CD4-positive, alpha-beta T cell treated with Interleukin-17A for 1 hour (primary cell): ENCODE results near the gene PABPN1L.

Experiments
- DNase-seq: peaks from one replicate; pipeline ENCODE4 v3.0.0-alpha.2; 2020

The PABPN1L gene

DNA sequence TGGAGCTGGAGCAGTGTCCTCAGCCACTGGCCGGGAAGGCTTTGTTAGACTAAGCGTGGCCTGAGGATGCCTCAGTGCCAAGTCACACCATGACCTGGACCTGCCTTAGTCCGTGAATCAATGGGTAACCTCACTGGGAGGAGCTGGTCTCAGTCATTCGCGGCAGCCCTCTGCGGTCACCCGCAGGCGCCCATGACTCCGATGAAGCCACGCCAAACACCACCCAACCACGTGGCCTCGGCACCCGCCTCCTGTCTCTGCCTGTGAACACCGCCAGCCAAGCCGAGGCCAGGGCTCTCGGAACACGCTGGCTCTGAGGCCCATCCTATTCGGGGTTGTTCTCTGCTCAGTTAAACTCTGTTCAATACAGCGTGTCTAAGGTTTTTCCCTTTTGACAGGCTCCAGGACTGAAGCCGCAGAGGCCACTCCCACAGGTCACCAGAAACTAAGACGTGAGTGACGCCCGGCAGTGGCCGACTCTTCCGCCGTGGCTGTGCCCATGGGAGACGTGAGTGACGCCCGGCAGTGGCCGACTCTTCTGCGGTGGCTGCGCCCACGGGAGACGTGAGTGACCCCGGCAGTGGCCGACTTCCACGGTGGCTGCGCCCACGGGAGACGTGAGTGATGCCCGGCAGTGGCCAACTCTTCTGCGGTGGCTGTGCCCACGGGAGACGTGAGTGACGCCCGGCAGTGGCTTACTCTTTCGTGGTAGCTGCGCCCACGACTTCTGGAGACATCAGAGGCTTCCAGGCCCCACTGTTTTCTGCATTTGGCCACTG is 16.8 kb upstream of the PABPN1L start:
- no peak for DNase-seq

DNA sequence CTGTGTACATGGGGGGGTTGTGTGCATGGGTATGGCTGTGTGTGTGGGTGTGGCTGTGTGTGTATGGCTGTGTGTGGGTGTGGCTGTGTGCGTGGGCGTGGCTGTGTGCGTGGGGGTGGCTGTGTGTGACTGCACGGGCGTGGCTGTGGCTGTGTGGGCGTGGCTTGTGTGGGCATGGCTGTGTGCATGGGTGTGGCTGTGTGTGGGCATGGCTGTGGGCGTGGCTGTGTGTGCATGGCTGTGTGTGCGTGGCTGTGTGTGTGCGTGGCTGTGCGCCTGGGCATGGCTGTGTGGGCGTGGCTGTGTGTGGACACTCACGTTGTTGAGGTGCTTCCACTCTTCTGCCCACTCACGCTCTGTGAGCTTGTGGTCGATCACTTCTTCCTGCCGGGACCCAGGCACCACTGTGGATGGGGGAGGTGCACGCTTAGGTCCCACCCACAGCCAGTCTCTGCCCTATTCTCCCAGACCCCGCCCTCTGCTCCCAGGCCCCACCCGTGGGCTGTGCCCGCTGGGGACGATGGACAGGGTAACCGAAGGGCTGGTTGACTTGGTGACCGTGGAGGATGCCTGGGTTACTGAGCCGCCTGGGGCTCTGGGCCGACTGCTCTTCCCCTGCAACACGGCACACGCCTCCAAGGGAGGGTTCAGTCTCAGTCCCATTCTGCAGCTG is 16.0 kb upstream of the PABPN1L start:
- peak; percentile 22 for DNase-seq

DNA sequence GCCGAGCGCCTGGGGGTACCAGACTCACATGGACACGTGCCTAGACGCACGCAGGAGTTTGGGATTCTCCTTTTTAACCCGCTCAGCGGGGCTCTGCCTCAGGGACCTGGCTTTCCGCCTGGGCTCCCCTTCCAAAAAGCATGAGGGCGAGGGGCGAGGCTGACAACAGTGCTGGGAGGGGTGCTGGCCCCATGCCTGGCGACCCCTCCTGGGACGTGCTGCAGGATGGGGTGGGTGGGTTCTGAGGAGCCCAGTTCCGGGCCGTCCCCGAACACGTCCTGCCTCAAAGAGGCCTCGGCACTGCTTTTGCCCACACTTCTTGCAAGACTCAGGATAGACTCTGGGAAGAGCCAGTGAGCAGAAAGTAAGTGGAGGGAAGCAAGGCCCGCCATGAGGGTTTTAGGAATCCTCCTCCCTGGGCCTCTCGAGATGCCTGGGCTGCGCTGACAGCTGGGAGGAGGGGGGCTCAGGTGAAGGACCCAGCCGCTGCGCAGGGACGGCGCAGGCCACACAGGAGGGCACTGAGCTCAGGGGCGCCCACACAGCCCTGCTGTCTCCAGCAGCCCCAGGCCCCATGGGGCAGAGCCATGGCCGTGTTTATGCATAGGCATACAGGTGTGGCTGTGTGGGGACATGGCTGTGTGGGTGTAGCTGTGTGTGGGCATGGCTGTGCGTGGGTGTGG is 15.4 kb upstream of the PABPN1L start:
- DNase-seq, result no peak

DNA sequence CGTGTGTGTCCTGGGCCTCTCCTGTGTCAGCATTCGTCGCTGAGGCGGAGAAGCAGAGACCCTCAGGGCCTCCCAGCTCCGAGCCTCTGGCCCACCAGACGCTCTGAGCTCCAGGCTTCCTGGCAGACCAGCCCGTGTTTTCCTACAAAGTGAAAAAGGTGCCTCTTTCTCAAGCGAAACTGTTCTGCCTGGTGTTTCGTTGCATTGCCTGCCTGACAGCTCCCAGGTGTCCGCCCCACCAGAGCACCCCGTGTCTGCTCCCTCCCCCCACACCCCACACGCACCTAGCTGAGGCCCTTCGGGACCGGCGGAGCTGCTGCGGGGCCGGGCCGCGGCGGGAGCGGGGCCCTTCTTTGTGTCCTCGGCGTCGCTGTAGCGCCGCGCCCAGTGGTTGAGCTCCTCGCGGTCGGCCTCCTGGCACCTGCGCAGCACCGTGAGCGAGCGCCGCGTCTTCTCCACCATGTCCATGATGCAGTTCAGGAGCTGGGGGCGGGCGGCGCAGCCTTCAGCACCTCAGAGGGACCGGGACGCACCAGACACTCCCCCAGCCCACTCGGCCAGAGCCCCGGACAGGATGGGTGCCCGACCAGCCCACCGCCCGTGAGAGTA is 14.7 kb upstream of the PABPN1L start:
- no peak for DNase-seq

DNA sequence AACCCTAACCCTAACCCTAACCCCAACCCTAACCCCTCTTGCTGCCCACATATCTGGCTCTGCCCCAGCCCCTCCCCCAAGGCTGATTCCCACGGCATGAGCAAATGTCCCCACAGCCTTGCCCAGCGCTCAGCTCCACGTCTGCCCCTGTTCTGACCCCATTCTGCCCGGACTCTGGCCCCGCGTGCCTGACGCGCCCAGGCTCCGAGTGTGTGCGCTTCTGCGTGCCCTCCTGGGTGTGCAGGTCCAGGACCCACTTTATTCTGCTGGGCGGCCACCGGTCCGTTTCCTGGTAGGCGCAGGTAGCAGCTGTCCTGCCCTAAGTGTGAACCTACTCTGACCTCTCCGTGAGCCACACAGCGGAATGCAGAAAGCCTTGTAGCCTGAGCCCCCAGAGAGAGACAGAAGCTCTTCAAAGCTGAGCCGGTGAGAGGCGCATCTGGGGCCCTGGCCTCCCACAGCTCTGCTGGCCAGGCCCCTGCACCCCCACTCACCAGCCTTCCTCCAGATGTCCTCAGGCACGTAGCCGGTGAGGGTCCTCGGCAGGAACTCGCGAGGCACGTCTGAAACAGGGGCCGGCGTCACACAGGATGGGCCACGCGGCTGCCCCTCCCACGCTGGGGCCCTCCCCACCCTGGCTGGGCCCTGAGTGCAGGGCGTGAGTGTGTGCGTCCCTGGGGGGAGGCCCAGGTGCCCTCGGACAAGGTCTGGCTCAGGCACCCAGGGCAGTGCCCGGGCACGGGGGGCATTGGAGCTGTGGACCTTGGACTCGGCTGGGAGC is 14.0 kb upstream of the PABPN1L start:
- no peak for DNase-seq

DNA sequence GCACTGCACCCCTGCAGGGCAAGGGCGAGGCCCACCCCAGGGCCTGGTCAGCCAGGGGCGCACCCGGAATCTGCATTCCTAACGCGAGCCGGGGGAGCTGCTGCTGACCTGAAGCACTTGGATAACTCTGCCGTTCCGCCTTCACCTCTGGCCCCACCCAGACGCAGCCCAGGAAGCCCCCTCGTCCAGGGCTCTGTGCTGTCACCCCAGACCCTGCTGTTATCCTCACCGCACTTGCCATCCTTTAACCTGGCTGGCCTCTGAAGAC is 13.3 kb upstream of the PABPN1L start:
- no peak for DNase-seq

DNA sequence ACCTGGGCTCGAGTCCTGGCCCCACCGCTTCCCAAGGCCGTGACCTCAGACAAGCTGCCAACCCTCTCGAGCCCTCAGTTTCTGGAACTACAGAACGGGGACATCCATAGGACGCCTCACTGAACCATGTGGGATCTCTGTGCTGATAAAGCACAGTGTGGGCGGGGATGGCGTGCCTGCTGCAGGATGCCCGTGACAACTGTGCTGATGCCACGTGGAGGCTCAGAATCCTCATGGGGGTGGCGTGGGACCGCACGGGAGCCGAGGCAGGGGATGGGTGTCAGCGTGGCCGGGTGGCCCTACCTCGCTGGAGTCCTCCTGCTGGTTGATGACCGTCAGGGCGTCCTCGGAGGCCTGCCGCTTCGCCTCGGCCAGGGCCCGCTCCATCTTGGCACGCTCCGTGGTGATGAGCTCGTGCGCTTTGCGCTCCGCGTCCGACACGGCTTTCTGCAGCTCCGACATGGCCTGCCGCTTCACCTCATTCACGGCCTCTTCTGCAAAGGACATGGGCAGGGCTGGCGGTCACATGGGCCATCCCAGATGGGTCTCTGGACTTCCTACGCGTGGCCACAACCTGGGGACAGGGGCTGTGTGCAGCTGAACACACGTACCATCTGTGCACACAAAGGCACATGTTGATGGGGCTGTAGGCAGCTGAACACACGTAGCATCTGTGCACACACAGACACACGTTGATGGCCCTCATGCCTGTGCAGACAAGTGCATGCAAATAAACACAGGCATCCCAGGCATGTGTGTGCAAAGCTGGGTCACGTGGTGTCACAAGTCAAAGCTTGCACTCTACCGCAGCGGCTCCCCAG is 12.7 kb upstream of the PABPN1L start:
- DNase-seq, result no peak

DNA sequence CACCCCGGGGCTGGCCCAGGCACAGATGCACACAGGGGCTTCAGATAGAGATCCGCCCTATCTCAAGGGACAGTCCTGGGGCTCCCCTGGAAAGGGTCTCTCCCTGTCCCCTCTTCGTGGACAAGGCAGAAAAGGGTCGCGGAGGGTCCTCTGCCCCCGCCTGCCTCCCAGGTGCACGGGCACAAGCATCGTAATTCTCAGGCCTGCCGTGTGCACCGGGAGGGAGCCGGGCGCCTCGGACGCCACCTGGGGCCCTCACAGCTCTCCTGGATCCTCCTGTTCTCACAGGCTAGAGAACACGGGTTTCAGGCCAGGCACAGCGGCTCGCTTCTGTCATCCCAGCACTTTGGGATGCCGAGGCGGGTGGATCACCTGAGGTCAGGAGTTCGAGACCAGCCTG is 11.9 kb upstream of the PABPN1L start:
- no peak for DNase-seq

DNA sequence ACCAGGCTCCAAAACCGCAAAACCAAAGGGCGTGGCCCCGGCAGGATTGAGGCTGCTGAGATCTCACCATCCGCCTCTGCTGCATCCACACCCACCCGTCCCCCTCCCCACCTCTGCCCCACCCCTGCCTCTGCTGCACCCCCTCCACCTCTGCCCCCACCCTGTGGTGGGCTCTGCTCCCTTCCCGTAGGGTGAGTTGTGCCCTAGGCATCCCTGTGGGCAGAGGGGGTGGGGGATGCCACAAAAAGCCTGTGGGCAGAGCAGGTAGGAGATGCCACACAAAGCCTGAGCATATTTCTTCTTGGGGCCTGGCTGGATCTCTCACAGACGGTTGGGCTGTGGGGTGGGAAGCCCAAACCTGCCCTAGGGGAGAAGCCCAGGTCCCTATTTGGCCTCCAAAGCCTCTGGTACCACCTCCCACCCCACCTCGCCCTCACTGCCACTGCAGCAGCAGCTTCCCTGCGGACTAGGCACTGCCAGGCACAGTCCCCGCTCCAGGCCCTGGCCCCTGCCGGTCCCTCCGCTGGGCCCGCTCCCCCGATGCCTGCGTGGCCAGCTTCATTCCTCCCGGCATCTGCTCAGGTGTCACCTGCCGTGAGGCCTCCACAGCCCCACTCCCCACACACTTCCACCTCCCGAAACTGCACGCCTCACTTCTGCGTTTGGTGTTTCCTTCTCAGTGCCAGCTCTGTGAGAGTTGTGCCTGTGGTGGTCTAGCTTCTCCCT is 11.3 kb upstream of the PABPN1L start:
- no peak for DNase-seq

DNA sequence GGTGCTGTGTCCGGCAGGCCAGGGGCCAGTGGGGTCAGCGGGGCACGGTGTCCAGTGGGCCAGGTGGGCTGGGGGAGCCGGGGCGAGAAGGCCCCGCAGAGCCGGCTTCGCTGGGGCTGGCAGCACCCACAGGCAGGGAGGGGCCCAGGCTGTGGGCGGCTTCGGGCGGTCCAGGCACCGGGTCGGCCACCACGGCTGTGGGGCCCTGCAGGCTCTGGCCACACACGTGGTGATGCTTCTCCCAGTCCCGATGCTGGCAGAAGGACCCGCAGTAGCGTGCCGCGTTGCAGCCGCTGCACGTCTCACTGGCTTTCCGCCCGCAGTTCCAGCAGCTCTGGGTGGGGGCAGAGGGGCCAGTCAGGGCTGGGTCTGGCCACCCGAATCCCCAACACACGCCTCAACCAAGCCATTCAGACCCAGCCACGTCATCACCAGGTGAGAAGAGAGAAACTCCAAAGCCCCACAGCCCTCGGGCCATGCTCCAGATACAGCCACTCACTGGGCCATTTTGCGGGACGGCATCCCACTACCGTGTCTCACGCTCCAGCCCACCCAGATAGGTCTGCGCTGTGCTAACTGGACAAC is 10.6 kb upstream of the PABPN1L start:
- DNase-seq, result no peak

DNA sequence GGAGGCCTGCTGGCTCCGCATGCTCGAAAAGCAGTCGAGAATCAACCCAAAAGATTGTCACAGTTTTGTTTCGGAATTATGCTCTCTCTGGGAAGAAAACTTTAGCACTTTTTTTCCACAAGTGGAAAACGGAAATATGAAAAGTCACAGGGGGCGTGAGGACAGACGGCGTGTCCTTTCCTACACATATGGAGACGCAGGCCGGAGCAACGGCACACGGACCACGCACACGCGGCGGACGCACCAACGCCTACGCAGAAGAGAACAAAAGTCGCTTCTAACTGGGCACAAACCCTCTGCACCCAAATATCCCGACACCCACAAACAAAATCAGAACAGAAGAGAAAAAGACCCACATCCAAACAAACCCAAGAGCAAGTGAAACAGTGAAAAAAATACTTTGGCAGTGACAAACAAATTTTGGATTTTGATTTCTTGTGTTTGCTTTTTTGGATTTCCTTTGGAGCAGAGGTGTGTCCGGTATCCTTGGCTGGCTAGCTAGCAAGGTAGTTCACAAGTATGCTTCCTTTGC is 9.3 kb upstream of the PABPN1L start:
- no peak for DNase-seq

DNA sequence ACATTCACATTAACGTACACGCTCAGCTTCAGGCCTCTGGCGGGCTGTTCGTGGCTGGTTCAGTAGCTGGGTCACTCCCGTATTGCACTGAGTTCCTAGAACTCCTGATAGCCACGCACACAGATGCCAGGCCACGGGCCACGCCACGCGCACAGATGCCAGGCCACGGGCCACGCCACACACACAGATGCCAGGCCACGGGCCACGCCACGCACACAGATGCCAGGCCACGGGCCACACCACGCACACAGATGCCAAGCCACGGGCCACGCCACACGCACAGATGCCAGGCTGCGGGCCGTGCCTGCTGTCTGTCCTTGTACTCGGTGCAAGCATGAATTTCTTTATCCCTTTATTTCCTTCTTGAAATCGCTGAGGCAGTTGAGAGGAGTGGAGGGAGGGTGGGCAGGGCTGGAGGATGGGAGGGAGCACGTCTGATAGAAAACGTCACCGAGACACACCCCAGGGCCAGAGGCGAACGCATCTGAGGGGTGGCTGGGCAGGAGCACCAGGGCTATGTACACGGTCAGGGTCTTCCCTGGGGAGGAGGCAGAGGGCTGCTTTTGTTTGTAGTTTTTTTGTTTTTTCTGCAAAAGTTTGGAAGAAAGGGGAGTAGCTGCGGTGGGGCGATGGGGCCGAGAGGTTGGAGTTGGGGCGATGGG is 8.6 kb upstream of the PABPN1L start:
- no peak for DNase-seq

DNA sequence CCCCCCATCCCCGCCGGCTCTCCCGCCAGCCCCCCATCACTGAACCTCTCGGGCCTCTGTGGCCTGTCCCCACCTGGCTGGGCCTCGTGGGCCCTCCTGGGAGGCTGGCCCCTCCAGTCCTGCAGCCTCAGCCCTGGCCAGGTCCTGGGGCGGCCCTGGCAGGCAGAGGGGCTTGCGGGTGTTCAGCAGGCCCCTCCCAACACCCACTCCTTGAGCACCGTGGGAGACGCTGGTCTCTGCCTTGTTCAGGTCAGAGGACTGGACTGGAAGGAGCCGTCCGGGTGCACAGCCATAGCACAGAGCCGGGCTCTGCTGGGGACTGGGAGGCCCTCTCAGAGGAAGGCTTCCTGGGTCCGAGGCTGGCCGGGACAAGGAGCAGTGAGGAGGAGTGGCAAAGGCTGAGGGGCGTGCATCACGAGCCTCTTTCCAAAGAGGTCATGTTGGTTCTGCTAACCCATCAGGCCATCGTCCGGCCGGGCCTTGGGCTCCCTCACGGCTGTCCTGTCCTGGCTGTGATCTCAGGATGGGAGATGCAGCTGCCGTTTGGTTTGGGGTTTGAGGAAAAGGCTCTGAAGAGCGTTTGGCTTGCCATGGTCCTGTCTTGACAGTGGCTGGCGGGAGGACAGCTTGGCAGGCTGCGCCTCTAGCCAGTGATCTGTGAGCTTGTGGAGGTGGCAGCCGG is 6.3 kb upstream of the PABPN1L start:
- no peak for DNase-seq

DNA sequence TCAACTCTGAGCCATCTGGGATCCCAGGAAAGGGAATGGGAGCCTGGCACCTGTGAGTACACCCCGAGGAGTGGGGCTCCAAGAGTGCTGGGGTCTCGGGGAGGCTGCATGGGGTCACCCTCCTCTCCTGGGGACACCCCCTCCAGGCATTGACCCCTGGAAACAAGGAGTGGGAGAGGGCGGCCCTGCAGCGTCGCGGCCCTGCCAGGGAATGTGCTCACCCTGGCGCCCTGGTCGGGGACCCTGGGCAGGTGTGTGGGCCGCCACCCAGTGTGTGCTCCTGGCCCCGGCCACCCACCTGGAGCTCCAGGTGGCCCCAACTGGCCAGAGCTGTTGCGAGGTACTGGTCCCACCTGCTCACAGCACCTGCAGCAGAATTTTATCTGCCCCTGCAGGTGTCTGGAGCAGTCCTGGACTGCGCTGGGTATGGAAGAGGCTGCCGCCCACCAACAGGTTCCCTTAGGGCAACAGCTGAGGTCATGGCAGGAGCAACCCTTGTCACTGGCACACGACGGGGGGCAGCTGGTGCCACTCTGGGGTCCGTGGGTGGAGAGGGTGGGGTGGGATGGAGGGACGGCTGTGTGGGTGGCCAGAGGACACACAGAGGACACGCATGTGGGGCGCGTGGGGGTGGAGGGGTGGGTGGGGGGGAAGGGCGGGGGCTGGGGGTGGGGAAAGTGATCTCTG is 5.4 kb upstream of the PABPN1L start:
- DNase-seq, result no peak

DNA sequence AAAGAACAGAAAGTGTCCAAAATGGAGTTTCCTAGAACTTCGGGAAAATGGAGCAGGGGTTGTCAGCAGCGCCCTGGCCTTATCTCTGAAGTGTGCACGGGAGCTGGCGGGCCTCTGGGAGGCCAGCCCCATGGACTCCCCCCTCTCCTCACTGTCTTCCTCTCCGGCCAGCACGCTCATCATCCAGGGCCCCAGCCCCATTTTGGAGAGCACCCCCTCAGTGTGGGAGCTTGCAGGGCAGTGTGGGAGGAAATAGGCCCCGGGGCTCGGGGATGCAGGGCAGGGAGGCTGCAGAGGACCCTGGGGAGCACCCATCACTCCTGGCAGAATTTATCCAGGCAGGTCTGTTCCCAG is 4.9 kb upstream of the PABPN1L start:
- no peak for DNase-seq

DNA sequence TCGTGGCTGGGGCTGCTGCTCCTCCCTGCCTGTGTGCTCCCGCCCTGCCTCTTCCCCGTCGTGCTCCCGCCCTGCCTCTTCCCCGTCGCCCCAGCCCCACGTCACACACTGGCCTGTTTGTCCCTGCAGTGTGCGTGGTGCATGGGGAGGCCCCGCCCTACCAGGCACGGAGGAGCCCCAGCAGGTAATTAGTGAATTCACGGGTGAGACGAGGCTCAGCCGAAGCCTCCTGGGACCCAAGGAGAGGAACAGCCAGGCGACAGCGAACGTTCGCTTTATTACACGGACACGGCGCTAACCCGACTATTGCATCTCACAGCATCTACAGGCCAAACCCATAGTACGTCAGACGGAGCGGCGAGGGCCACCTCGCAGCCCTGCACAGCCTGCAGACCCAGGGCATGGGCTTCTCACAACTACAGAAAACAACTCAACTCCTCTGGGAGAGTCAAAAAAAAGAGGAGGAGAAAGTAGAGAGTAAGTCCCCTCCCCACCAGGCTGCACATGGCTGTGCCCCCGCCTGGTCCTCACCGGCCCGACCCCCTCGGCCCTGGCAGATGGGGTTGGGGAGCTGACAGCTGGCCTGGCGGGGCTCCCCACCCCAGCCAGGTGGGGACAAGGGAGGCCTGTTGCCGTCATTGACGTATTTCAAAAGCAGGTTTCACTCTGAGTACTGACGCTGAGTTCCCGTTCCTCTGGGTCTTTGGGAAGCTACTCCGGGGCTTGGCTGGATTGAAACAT is 4.3 kb upstream of the PABPN1L start:
- DNase-seq, result no peak

DNA sequence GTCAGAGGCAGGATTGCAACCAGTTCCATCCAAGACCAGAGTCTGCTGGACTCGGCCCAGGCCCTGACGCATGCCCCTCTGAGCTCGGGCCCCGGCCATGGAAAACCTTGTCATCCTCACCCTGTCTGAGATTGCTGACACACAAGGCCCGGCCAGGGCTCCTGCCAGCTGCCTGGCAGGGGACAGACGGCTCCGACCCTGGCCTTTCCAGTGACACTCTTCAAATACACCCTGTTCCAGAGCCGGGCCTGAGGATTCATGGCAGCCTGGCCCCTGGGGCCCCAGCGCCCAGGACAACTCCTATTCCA is 3.2 kb upstream of the PABPN1L start:
- no peak for DNase-seq

DNA sequence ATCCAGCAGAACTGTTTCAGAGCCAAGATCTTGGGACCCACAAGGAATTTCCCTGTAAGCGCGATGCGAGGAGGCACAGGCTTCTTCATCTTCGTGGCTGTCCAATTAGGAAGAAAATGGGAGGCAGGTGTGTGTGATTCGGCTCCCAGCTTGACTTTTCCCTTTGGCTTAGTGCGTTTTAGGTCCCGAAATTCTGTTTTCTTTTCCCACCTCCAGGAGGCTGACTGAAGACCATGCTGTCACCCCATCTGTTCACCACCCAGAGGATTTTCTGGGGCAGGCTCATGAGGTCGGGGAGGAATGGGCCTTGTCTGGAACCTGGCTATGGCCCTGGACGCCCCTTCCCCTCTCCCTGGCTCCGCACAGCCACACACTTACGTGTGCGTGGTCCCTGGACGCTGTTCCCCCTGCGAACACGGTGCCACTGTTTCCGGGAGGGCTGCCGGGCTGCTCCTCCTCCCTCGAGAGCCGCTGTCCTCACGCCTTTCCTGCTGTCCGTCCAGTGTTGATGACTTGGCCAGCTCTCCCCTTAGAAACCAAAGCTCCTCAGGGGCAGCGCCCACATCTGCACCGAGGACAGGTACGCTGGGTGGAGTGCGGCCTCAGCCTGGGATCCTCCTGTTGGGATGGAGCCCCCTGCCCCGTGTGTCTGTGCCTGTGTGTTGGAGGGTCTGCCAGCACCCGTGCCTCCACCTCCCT is 2.7 kb upstream of the PABPN1L start:
- no peak for DNase-seq
